ENCODE data around the gene PRKCZ. TPM values are rescaled to one million over a fixed set of nuclear protein-coding genes. Genes with fewer than 3 reads are reported as not detected.

The PRKCZ gene
- total RNA-seq, 1 donor from 2014 or later, result 13.9 TPM

- no peak for DNase-seq (ENCODE audit: low spot score)
- intact Hi-C loops (cut with DNase I), result no loop called here
Observed at GRCh38 chr1:2177946-2178538, 127.8 kb downstream of the PRKCZ start.

DNA sequence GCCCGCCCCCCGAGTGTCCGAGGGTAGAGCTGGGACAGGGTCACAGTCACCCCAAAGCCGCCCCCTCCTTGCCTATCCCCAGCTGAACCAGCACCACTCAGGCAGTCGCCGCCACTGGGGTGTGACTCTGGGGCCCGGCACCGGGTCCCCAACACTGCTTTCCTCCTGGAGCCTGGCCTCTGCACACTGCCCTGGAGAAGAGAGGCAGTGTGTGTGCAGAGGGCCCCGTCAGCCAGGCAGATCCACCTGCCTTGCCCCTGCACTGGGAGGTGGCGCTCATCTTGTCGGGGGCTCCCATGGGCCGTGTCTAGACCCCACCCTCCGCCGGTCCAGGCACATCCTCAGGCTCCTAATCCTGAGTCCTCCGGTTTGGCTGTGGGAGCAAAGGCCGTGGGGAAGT is 128.7 kb downstream of the PRKCZ start:
- no peak for DNase-seq (ENCODE audit: low spot score)
- intact Hi-C loops (cut with DNase I), result no loop called here

GRCh38 chr1:2179283-2180013 is 129.2 kb downstream of the PRKCZ start:
- intact Hi-C loops (cut with DNase I), result no loop called here

DNA sequence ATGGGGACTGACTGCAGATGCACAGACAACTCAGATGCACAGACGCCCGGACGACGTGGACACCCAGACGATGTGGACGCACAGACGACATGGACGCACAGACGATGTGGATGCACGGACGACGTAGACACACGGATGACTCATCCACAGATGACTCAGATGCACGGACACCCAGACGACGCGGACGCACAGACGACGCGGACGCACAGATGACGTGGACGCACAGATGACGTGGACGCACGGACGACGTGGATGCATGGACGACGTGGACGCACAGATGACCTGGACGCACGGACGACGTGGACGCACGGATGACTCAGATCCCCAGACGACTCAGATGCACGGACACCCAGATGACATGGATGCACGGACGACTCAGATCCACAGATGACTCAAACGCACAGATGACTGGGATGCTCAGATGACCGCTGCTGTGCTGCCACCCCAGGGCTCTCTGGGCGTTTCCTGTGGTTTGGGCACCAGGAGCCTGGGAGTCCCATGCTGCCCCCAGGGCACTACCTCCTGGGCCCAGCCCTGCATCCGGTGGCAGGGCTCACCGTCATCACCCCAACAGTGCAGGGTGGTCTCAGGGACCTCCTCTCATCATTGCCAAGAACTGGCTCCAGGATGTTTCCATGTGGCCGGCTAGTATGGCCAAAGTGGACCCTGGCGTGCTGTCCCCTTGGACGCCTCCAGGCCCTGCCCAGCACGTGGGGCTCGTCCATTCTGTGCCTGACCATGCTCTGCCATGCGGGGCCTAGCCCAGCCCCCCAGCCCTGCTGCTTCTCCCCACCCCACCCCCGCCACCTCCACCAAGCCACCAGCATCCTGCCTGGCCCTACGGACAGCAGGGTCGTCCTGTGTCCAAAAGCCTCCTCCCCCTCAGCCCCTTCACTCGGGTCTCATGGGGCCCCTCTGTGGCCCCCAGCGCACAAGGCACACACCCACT is 130.4 kb downstream of the PRKCZ start:
- intact Hi-C loops (cut with DNase I), result no loop called here
- DNase-seq (ENCODE audit: low spot score), result no peak

More at GRCh38 chr1:2179283-2180013, 129.2 kb downstream of the PRKCZ start:
- no peak for DNase-seq (ENCODE audit: low spot score)

DNA sequence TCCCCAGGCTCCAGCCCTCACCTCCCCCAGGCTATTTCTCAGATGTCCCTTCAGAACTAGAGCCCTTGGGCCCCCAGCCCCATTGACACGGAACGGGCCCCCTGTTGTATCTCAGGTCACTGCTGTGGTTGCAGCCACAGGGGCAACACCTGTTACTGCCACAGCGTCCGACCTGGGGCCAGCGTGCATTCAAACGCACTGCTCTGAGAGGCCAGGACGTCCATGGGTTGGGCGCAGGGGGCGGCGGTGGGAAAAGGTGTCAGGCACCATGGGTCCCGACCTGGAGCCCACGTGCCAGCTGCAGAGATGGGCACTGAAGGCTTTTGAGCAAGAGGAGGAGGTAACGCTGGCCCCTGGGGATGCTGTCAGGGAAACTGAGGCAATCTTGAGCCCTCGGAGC is 131.1 kb downstream of the PRKCZ start:
- DNase-seq (ENCODE audit: low spot score), result no peak
- intact Hi-C loops (cut with DNase I), result no loop called here

- no peak for DNase-seq (ENCODE audit: low spot score)
- intact Hi-C loops (cut with DNase I), result no loop called here
Observed at GRCh38 chr1:2181752-2182151, 131.5 kb downstream of the PRKCZ start.

DNA sequence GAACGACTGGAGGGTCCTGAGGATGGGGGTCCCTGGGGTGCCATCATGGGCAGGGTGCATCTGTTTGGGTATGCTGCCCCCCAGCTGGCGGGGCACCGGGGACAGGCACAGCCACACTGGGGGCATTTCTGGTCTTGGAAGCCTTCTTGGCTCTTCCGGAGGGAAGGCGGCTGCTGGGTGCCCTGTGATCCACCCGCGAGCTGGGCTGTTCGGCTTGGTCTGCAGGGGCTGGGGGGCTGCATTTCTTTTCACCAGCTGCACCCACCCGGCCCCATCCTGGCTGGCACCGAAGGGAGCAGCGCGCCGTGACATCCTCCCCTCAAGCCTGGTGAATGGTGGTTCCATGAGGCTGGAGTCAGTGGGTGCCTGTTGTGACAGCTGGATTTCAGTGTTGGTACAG is 132.2 kb downstream of the PRKCZ start:
- intact Hi-C loops (cut with DNase I), result no loop called here
- no peak for DNase-seq (ENCODE audit: low spot score)

- no peak for DNase-seq (ENCODE audit: low spot score)
- intact Hi-C loops (cut with DNase I), result no loop called here
Observed at GRCh38 chr1:2183937-2184334, 133.7 kb downstream of the PRKCZ start.

DNA sequence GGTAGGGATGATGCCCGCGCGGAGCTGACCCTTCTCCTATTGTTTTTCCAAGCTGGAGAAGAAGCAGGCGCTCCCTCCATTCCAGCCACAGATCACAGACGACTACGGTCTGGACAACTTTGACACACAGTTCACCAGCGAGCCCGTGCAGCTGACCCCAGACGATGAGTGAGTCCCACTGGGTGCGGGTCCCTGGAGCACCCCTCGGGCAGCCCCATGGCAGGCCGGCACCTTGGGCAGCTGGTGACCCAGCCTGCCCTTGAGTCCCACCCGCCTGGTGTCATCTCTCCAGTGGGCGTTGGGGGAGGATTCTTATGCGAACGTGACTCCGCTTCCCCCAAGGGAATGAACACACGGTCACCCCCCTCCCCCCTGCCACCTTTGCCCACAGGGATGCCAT is 134.3 kb downstream of the PRKCZ start:
- intact Hi-C loops (cut with DNase I), result no loop called here
- no peak for DNase-seq (ENCODE audit: low spot score)

DNA sequence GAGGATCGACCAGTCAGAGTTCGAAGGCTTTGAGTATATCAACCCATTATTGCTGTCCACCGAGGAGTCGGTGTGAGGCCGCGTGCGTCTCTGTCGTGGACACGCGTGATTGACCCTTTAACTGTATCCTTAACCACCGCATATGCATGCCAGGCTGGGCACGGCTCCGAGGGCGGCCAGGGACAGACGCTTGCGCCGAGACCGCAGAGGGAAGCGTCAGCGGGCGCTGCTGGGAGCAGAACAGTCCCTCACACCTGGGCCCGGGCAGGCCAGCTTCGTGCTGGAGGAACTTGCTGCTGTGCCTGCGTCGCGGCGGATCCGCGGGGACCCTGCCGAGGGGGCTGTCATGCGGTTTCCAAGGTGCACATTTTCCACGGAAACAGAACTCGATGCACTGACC is 134.7 kb downstream of the PRKCZ start:
- intact Hi-C loops (cut with DNase I), result no loop called here
- no peak for DNase-seq (ENCODE audit: low spot score)

DNA sequence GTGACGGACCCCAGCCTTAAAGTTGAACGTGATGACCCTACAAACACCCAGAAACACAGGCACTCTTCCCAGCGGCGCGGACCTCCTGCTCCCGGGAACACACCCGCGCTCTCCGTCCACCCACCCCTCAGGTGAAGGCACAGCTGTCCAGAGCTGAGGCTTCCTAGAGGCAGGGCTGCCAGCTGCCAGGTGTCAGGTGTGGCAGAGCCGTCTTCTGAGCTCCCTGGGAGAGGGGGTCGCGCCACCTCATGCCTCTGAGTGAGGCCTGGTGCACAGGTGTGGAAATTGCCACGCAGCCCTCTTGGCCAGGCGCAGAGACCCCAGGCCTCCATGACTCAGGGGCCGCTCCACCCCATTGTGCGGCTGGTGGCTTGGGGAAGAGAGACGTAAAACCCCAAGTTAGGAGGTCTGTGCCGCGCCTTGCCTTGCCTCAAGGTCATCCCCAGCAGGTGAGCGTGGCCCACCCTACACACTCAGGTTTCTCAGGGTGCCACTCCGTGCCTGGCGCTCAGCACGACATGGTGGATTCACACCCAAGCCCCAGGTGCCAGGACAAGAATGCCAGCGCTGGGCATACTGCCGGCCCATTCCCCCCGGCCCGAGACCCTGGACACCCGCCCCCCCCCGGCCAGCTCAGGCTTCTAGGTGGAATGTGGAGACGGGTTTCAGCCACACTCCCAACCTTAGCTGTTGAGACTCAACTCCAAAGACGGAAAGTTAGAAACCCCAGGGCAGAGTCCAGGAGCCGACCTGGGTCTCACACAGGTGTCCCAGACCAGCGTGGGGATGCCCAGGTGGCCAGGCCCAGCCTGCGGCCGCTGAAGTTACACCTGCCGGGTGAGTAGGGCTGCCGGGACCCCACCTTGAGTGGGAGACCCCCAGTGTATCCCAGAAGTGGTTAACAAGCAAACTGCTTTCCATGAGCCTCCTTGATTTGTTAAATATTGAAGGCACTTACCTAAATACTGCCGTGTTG is 136.0 kb downstream of the PRKCZ start:
- no peak for DNase-seq (ENCODE audit: low spot score)
- intact Hi-C loops (cut with DNase I), result no loop called here

GRCh38 chr1:2186901-2187300 is 136.7 kb downstream of the PRKCZ start:
- intact Hi-C loops (cut with DNase I), result no loop called here
- no peak for DNase-seq (ENCODE audit: low spot score)

DNA sequence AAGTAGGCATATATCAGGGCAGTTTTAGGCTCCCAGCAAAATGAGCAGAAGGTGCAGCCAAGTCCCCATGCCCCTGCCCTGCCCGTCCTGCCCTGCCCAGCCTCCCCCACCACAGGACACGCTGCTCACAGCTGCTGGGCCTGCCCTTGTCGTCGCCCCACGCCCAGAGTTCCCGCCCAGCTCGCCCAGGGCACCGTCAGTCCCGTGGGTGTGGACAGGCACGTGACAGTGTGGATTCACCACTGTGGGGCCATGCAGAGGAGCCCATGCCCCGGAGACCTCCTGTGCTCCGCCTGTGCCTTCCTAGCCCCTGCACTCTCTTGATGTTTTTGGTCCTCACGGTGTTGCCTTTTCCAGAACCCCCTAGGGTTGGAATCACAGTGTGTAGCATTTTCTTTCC is 137.4 kb downstream of the PRKCZ start:
- intact Hi-C loops (cut with DNase I), result loop anchor here (2.0 kb wide), 1 partner anchor 55 kb away; no protein-coding TSS in a partner anchor
- DNase-seq (ENCODE audit: low spot score), result no peak

DNA sequence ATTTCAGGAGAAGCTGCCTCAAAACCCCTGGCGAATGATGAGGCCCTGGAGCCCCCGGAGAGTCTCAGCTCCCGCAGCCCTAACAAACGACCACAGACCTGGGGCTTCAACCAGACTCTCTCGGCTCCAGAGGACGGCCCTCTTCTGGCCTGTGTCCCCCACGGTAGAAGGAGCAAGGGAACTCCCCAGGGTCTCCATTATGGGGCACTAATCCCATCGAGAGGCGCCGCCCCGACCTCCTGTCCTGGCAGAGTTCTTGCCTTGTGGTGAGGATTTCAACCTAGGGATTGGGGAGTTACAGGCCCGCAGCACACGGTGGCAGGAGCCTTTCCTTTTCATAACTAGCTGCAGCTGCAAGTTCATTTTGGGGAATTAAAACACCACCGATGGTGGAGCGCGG is 138.1 kb downstream of the PRKCZ start:
- DNase-seq (ENCODE audit: low spot score), result no peak
- intact Hi-C loops (cut with DNase I), result loop anchor here (2.0 kb wide), 1 partner anchor 56 kb away; no protein-coding TSS in a partner anchor

GRCh38 chr1:2189459-2190425 is 139.5 kb downstream of the PRKCZ start:
- peak; percentile 99 for DNase-seq (ENCODE audit: low spot score)
- intact Hi-C loops (cut with DNase I), result loop anchor here (2.0 kb wide), 1 partner anchor 57 kb away; no protein-coding TSS in a partner anchor

DNA sequence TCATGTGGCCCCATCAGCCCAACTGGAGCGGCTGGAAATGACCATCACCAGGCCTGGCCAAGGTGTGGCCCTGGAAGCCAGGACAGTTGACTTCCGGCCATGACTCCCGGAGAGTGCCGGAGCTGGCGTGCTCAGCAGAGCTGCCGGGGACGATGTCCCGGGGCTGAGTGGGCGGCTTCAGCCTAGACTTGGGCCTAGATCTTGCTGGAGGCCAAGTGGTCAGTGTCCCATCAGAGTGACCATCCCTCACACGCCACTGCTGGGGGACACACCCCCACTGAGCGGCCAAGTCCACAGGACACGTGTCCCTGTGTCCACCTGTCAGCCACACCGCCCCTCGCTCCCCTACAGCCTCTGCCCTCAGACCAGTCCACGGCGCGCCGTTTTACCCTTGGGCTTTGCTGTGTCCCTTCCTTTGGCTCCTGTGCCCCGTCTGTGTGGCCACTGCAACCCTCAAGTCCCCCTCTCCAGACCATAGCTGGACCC is 140.3 kb downstream of the PRKCZ start:
- intact Hi-C loops (cut with DNase I), result no loop called here
- DNase-seq (ENCODE audit: low spot score), result no peak

- no peak for DNase-seq (ENCODE audit: low spot score)
- intact Hi-C loops (cut with DNase I), result no loop called here
Observed at GRCh38 chr1:2192031-2192995, 142.1 kb downstream of the PRKCZ start.
